Left forelimb (tissue), 1 donor: Measurements from ENCODE around the gene SMC6.

ENCODE experiments used
- DNase-seq: peaks from one replicate; pipeline ENCODE4 v3.0.0-alpha.2; 2018; ENCODE audit warnings: low spot score

The SMC6 gene

DNA sequence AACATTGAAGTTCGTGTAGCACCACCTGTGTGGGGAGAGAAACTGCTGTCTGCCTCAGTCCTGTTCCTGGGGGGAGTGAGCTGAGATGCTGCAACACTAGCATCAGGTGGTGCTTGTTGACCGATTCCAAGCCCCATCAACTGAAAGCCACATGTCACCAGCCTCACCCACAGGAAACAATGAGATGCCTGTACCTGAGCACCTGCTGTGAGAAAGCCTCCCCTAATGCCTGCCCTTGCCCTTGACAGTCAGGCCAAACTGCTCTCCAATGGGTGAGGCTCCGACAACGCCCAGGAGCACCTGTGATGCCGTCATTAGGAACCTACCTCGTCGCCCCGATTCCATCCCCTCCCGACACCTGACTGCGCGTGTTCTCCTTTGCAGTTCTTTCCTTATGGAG lies 104.6 kb downstream of the SMC6 start:
- no peak for DNase-seq

DNA sequence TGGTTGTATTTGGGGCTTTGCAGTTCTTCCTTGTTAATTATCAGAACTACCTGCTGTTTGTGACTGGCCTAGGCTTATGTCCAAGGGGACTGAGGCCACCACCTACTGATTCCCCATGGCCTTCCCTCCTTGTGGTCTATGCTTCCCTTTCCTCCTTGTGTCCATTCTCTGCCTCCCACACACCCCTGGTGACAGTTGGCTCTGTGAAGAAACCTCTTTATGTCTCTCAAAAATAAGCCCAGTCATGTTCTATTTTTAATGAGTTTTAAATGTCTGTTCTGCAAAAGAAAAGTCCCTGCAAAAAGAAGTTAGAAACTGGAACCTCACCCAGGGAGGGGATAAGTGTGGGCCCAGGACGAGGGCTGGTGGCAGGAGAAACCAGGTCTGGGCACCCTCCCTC lies 105.0 kb downstream of the SMC6 start:
- no peak for DNase-seq

DNA sequence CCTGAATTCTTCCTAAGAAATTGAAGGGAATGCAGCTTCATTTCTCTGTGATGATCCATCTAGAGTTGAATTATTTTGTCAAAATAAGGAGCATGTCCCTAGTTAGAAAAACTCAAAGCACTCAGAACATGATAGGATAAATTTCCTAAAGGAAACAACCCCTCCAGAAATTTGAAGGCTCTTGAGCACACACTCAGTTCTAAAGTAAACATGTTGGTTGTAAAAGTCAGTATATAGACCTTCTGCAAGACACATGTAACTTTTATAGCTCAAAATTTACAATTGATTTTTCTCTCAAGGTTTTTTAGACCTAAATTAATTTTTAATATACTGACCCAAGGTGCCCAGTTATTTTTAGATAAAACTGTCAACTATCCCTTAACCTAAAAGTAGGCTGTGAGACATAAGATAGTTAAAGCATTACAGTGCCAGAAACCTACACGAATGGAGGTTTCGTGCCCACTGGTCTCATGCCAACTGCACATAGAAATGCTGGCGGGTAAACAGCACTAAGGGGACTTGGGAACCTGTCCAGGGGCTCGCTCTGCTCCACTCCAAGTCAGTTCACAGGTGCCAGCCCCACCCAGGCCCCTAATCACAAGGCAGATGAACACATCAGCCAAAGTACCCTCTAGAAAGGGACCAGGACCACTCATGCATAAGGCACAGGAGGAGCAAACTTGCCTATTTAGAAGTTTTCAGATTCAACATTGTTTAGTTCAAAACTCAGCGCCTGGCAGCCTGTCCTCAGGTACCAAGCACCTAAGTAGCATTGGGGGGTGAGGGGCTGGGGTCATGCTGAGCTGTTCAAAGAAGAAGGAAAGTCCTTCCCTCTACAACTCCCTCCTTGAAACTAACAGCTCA lies 106.5 kb downstream of the SMC6 start:
- no peak for DNase-seq

GRCh38 chr2:17646081-17646554 lies 107.5 kb downstream of the SMC6 start:
- DNase-seq: no peak

DNA sequence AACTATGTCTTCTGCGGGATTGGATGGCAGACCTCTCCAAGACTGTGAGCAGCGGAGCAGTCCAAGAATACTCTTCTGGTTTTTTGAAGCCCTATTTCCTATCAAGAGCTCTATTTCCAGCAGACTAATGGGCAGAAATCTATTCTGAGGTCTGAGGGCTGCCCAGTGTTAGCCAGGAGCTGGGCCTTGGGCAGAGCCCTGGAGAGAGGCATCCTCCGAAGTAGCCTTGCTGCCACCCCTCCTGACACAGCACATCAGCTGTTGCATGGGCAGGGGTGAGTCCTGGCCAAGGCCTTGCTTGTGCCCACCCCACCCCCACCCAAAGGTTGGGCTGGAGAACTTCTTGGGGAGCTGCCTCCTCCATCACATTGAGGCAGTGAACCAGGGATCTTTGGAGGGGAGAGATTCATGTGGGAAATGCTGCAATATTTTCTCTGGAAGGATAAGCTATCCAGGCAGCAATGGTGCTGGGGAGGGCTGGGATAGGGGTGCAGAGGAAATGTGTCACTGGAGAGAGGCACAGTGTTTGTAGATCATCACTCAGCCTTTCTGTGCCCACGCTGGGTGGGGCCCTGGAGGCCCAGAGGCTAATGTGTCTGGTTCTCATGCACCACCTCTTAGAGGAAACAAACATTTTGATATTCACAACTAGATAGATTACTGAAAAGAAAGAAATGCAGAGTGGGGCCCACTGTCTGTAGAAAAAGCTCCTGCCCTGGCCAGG lies 108.5 kb downstream of the SMC6 start:
- DNase-seq: no peak

- DNase-seq: no peak
Measured at GRCh38 chr2:17643031-17643615, 110.5 kb downstream of the SMC6 start.

GRCh38 chr2:17640406-17640805 lies 113.2 kb downstream of the SMC6 start:
- DNase-seq: no peak

GRCh38 chr2:17638196-17638743 lies 115.3 kb downstream of the SMC6 start:
- no peak for DNase-seq

GRCh38 chr2:17637131-17637906 lies 116.3 kb downstream of the SMC6 start:
- no peak for DNase-seq

DNA sequence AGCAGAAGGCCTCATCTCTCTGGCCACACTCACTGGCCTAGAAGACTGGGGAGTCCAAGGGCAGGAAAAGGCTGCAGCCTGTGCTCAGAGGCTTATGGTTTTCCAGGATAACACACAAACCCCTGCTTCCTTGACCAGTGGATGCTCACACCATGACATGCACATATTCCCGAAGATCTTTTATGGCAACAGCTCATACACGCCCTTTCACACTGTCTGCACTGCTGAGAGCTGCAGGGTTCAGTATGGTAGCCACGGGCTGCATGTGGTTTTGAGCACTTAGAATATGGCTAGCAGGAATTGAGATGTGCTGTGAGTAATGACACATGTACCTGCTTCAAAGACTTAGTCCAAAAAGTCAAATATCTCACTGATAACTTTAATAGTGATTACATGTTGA lies 117.4 kb downstream of the SMC6 start:
- no peak for DNase-seq

GRCh38 chr2:17634997-17635396 lies 118.6 kb downstream of the SMC6 start:
- no peak for DNase-seq

DNA sequence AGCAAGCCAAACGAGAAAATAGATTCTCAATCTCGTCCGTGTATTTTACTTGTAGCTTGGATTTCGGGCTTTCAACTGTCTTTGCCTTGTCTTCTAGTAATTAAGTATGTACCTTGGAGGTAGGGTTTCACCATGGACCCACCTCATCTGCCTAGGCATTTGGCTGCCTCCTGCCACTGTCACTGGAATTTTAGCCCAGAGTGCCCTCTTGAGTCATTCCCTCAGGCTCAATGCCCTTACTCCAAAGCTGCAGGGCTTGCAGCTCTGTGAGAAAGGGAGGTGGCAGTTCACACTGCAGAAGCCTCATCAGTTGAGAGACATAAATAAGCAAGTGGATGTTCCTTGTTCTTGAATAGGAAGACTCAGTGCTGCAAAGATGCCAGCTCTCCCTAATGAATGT lies 123.5 kb downstream of the SMC6 start:
- DNase-seq: no peak

GRCh38 chr2:17628349-17629261 lies 125.0 kb downstream of the SMC6 start:
- no peak for DNase-seq

DNA sequence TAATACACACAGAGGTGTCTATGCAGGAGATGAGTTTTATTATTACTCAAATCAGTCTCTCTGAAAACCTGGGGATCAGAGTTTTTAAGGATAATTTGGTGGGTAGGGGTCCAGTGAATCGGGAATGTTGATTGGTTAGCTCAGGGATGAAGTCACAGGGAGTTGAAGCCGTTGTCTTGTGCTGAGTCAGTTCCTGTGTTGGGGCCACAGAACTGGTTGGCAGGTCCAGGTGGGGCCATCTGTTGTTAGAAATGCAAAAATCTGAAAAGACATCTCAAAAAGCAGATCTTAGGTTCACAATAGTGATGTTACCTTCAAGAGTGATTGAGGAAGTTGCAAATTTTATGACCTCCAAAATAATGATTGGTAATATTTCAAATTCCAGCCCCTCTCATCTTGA lies 126.2 kb downstream of the SMC6 start:
- no peak for DNase-seq

GRCh38 chr2:17626986-17627385 lies 126.6 kb downstream of the SMC6 start:
- no peak for DNase-seq

GRCh38 chr2:17625446-17625845 lies 128.2 kb downstream of the SMC6 start:
- DNase-seq: no peak

DNA sequence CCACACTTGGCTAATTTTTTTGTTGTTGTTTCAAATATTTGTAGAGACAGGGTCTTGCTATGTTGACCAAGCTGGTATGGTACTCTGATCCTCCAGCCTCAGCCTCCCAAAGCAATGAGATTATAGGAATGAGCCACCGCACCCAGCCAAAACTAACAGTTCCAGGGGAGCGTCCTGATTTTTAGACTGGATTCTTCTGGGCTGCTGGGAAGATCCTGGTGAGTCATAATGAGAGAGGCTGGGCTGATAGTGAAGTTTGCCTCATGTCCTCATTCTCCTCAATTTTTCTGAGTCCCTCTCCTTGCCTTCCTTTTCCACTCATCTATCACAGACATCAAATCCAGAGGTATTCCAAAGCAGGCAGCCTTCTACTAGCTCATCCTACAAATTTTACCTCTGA lies 131.8 kb downstream of the SMC6 start:
- DNase-seq: no peak

- DNase-seq: no peak
Measured at GRCh38 chr2:17620841-17621240, 132.8 kb downstream of the SMC6 start.

DNA sequence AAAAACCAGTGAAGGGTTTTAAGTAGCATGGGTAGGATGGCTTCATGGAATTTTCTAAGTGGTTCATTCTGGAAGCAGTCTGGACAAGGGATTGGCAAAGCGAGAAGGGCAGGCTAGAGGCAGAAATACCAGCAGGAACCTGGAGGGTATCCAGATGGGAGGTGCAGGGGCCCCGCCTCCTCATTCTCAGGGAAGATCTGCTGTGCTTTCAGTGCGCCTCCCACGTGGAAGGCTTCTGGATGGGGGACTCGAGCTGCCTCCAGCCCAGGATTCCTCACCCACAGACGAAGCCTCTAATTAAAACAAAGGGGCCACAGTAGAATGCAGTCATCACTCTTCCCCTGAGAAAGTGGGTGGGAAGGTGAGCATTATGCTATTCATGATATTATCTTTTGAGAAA lies 133.3 kb downstream of the SMC6 start:
- DNase-seq: no peak

DNA sequence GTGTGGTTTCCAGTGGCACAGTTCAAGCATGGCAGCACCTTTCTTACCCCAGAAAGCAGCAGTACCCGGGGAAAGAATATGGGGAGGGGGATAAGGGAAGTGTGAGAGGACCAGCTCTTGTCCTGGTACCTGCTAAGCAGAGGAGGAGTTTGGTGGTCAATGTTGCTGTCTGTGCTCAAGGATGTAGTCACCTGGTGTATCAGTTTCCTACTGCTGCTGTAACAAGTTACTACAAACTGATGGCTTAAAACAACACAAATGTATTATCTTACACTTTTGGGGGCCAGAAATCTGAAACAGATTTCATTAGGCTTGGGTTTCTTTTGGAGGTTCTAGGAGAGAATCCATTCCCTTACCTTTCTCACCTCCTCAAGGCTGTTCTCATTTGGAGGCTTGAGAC lies 135.7 kb downstream of the SMC6 start:
- DNase-seq: no peak

DNA sequence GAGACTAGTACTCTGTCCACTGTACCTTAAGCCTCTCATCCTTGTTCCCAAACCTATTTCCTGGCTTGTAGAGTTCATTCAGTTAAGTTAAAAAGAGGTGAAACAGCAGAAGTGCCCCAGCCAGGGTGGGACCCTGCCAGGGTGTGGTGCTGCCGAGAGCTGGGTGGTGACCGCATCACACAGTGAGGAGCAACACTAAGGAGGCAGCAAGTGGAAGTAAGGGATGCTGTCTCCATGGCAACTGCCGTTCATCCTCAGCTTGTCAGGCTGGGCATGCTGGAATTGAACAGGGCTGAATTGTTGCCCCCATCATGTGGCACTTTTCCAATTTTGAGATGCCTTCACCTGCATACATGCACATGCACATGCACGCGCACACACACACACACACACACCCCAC lies 136.1 kb downstream of the SMC6 start:
- DNase-seq: no peak
